ENCODE measurements around the gene NEXN. TPM values are rescaled to one million over a fixed set of nuclear protein-coding genes. Genes with fewer than 3 reads are reported as not detected.

Gene NEXN
- total RNA-seq, 4 donors from 2014 or later: 0.76 to 34.1 (median 8.2) TPM

- H3K36me3 ChIP-seq: peaks cover 0 to 5% (median 3%) of the 10 kb centered on the region in 3 donors
- H3K27me3 ChIP-seq: no peaks in the 10 kb centered on the region
- H3K27ac ChIP-seq: no peak overlapping the region
- no peaks in the 10 kb centered on the region for H3K9me3 ChIP-seq
- DNase-seq: no peak
- 87 to 91% methylated on average over 2 of the region's 2 CpGs for WGBS, 2 donors
- no peak overlapping the region for H3K4me3 ChIP-seq
- TF ChIP-seq POLR2A (IDR thresholded peaks at IDR 0.05): no peak
- no peak for TF ChIP-seq CTCF (IDR thresholded peaks at IDR 0.05)
- peaks cover 0 to 4% (median 0%) of the 10 kb centered on the region in 3 donors for H3K4me1 ChIP-seq
- intact Hi-C loops (cut with DNase I): no loop called here
Measured at GRCh38 chr1:77987919-77988318, 99.5 kb downstream of the NEXN start.

GRCh38 chr1:77989744-77990143, 101.3 kb downstream of the NEXN start:
- H3K27ac ChIP-seq: no peak overlapping the region
- TF ChIP-seq POLR2A (IDR thresholded peaks at IDR 0.05): no peak
- TF ChIP-seq CTCF (IDR thresholded peaks at IDR 0.05): no peak
- no peak for DNase-seq
- intact Hi-C loops (cut with DNase I): no loop called here
- peaks cover 0 to 12% (median 5%) of the 10 kb centered on the region in 3 donors for H3K36me3 ChIP-seq
- H3K9me3 ChIP-seq: no peaks in the 10 kb centered on the region
- WGBS, 2 donors: 89 to 93% methylated on average over 2 of the region's 2 CpGs
- H3K4me3 ChIP-seq: no peak overlapping the region
- peaks cover 0 to 4% (median 0%) of the 10 kb centered on the region in 3 donors for H3K4me1 ChIP-seq
- H3K27me3 ChIP-seq: no peaks in the 10 kb centered on the region

- Histone ChIP-seq H3K4me3 (no peak overlapping the region), H3K4me1 (peaks cover 0 to 4% (median 0%) of the 10 kb centered on the region in 3 donors), H3K27ac (no peak overlapping the region), H3K9me3 (no peaks in the 10 kb centered on the region), H3K27me3 (no peaks in the 10 kb centered on the region), H3K36me3 (peaks cover 0 to 17% (median 5%) of the 10 kb centered on the region in 3 donors)
- intact Hi-C loops (cut with DNase I): no loop called here
- TF ChIP-seq POLR2A (IDR thresholded peaks at IDR 0.05): no peak
- TF ChIP-seq CTCF (IDR thresholded peaks at IDR 0.05): no peak
- 78 to 81% methylated on average over 3 of the region's 3 CpGs for WGBS, 2 donors
- DNase-seq: no peak
Measured at GRCh38 chr1:77990629-77991204, 102.3 kb downstream of the NEXN start.

GRCh38 chr1:77991638-77992037, 103.2 kb downstream of the NEXN start:
- intact Hi-C loops (cut with DNase I): no loop called here
- no peak for DNase-seq
- H3K4me1 ChIP-seq: peaks cover 0 to 4% (median 0%) of the 10 kb centered on the region in 3 donors
- no peaks in the 10 kb centered on the region for H3K27me3 ChIP-seq
- H3K4me3 ChIP-seq: no peak overlapping the region
- peaks cover 0 to 21% (median 5%) of the 10 kb centered on the region in 3 donors for H3K36me3 ChIP-seq
- TF ChIP-seq POLR2A (IDR thresholded peaks at IDR 0.05) (no peak), CTCF (IDR thresholded peaks at IDR 0.05) (no peak)
- H3K9me3 ChIP-seq: no peaks in the 10 kb centered on the region
- no peak overlapping the region for H3K27ac ChIP-seq

Other genes with a start within 250 kb of the NEXN start
- 10 to 100 TPM; 25.3 to 65.6 (median 33.1) TPM for gene ZZZ3, start 206.0 kb upstream of the NEXN start, total RNA-seq
- 10 to 100 TPM; 20.2 to 61.6 (median 34.3) TPM for gene USP33, start 128.8 kb upstream of the NEXN start, total RNA-seq
- 10 to 100 TPM in 1 of 4 donors, 1 to 10 TPM in 3; 3.8 to 12.6 (median 7.5) TPM for gene MIGA1, start 109.0 kb upstream of the NEXN start, total RNA-seq
- 100 to 1,000 TPM in 2 of 4 donors, 10 to 100 TPM in 2; 44.6 to 103 (median 77.8) TPM for gene FUBP1, start 90.4 kb downstream of the NEXN start, total RNA-seq
- 10 to 100 TPM; 11.9 to 27.3 (median 22.5) TPM for gene DNAJB4, start 116.3 kb downstream of the NEXN start, total RNA-seq
- gene GIPC2, start 157.3 kb downstream of the NEXN start, total RNA-seq: 1 to 10 TPM; 2.8 to 4.2 (median 3.7) TPM